Prostate gland (tissue), 2 donors: ENCODE results near the gene SLC25A13.

Source experiments
- POLR2A ChIP-seq: fragments of 450-650 bp; IDR thresholded peaks from one replicate; pipeline ENCODE4 v1.6.1; 2016; ENCODE audit warnings: antibody characterized with exemption, mild to moderate bottlenecking
- POLR2AphosphoS5 ChIP-seq: sonication (generic); formaldehyde crosslinking; IDR thresholded peaks from one replicate; pipeline ENCODE4 v1.6.1; 2017; ENCODE audit warnings: antibody characterized with exemption
- TF ChIP-seq, protein P1 (sequence below), 4 experiments: fragments of 200-600 bp in 2 of 4; fragments of 450-650 bp in 2 of 4; sonication (generic) in 2 of 4; IDR thresholded peaks; 1 replicate in 3 of 4; 2 replicates in 1 of 4; pipeline ENCODE4 v1.5.1; 2016 to 2019; ENCODE audit warnings: antibody characterized with exemption in 4 of 4, mild to moderate bottlenecking in 2 of 4, moderate library complexity in 2 of 4

DNA sequence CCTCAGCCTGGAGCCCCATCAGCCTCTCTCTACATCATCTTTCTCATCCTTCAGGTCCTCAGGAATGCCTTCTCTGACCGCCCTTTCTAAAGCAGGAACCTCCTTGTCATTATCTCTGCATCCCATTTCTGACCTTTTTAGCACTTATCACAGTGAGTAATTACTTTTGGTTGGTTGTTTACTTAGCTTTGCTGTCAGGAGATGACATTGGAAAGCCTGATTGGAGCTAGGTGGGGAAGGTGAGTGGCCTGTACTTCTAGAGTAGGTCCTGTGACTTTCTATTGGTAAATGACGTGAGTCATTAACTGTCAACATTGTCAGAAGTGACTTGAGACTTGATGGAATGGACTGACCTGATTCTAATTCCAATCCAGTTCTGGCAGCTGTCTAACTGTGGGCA, 9.3 kb upstream of the SLC25A13 start:
- TF ChIP-seq POLR2A, result no peak
- TF ChIP-seq, protein P1, sequence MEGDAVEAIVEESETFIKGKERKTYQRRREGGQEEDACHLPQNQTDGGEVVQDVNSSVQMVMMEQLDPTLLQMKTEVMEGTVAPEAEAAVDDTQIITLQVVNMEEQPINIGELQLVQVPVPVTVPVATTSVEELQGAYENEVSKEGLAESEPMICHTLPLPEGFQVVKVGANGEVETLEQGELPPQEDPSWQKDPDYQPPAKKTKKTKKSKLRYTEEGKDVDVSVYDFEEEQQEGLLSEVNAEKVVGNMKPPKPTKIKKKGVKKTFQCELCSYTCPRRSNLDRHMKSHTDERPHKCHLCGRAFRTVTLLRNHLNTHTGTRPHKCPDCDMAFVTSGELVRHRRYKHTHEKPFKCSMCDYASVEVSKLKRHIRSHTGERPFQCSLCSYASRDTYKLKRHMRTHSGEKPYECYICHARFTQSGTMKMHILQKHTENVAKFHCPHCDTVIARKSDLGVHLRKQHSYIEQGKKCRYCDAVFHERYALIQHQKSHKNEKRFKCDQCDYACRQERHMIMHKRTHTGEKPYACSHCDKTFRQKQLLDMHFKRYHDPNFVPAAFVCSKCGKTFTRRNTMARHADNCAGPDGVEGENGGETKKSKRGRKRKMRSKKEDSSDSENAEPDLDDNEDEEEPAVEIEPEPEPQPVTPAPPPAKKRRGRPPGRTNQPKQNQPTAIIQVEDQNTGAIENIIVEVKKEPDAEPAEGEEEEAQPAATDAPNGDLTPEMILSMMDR (IDR thresholded peaks at IDR 0.05), result no peak
- TF ChIP-seq POLR2AphosphoS5, result no peak
